ENCODE measurements around the gene CMIP. TPM values are rescaled to one million over a fixed set of nuclear protein-coding genes. Genes with fewer than 3 reads are reported as not detected.

Gene CMIP
- total RNA-seq, 1 donor from 2014 or later: 163 TPM

GRCh38 chr16:81562174-81562849 lies 117.7 kb downstream of the CMIP start:
- Mint-ChIP-seq H3K4me3 (ENCODE audit: unreplicated experiment) (no peak overlapping the region), H3K4me1 (ENCODE audit: low read depth, unreplicated experiment) (peaks cover 25% of the 10 kb centered on the region), H3K27me3 (ENCODE audit: unreplicated experiment) (peaks cover 21% of the 10 kb centered on the region), H3K36me3 (ENCODE audit: unreplicated experiment) (no peaks in the 10 kb centered on the region), H3K9me3 (ENCODE audit: unreplicated experiment) (peaks cover 13% of the 10 kb centered on the region), H3K27ac (ENCODE audit: unreplicated experiment) (peak overlapping the region; percentile 5)
- DNase-seq: no peak
- no peak for TF ChIP-seq CTCF (IDR thresholded peaks at IDR 0.05; ENCODE audit: partially characterized antibody, unreplicated experiment)

- Mint-ChIP-seq H3K4me1 (ENCODE audit: low read depth, unreplicated experiment) (peaks cover 25% of the 10 kb centered on the region), H3K27ac (ENCODE audit: unreplicated experiment) (peak overlapping the region; percentile 5), H3K4me3 (ENCODE audit: unreplicated experiment) (no peak overlapping the region), H3K9me3 (ENCODE audit: unreplicated experiment) (peaks cover 13% of the 10 kb centered on the region), H3K36me3 (ENCODE audit: unreplicated experiment) (no peaks in the 10 kb centered on the region), H3K27me3 (ENCODE audit: unreplicated experiment) (peaks cover 16% of the 10 kb centered on the region)
- no peak for TF ChIP-seq CTCF (IDR thresholded peaks at IDR 0.05; ENCODE audit: partially characterized antibody, unreplicated experiment)
- DNase-seq: no peak
Observed at GRCh38 chr16:81562926-81563325, 118.3 kb downstream of the CMIP start.

- Mint-ChIP-seq H3K27ac (ENCODE audit: unreplicated experiment) (peak overlapping the region; percentile 71), H3K4me1 (ENCODE audit: low read depth, unreplicated experiment) (peaks cover 25% of the 10 kb centered on the region), H3K27me3 (ENCODE audit: unreplicated experiment) (peaks cover 15% of the 10 kb centered on the region), H3K9me3 (ENCODE audit: unreplicated experiment) (peaks cover 11% of the 10 kb centered on the region), H3K4me3 (ENCODE audit: unreplicated experiment) (peak overlapping the region; percentile 53), H3K36me3 (ENCODE audit: unreplicated experiment) (no peaks in the 10 kb centered on the region)
- no peak for TF ChIP-seq CTCF (IDR thresholded peaks at IDR 0.05; ENCODE audit: partially characterized antibody, unreplicated experiment)
- DNase-seq: no peak
Observed at GRCh38 chr16:81564421-81564911, 119.9 kb downstream of the CMIP start.

- DNase-seq: no peak
Observed at GRCh38 chr16:81565321-81566028, 120.9 kb downstream of the CMIP start.

More at GRCh38 chr16:81565321-81566028, 120.9 kb downstream of the CMIP start:
- no peaks in the 10 kb centered on the region for H3K36me3 Mint-ChIP-seq (ENCODE audit: unreplicated experiment)
- peak overlapping the region; percentile 59 for H3K4me3 Mint-ChIP-seq (ENCODE audit: unreplicated experiment)
- peaks cover 28% of the 10 kb centered on the region for H3K4me1 Mint-ChIP-seq (ENCODE audit: low read depth, unreplicated experiment)
- H3K27me3 Mint-ChIP-seq (ENCODE audit: unreplicated experiment): peaks cover 15% of the 10 kb centered on the region
- peak overlapping the region; percentile 75 for H3K27ac Mint-ChIP-seq (ENCODE audit: unreplicated experiment)
- TF ChIP-seq CTCF (IDR thresholded peaks at IDR 0.05; ENCODE audit: partially characterized antibody, unreplicated experiment): no peak
- H3K9me3 Mint-ChIP-seq (ENCODE audit: unreplicated experiment): peaks cover 11% of the 10 kb centered on the region

All from glutamatergic neuron (in vitro differentiated cells).